HG03108 (cell line): ENCODE results near the gene NTMT2.
A peak's percentile ranks its signal among the peaks of the same experiment; 100 is the strongest.
"Not testable (repeated sequence)": the region's sequence is repeated elsewhere in the genome, so short reads cannot be mapped to it uniquely, and the experiment has no call there.

Experiments
- ATAC-seq: cut with Tn5 transposase; IDR thresholded peaks from one replicate; pipeline ENCODE4 v1.9.1; 2021; ENCODE audit warnings: moderate library complexity; ENCODE audit not compliant: unreplicated experiment

Gene NTMT2

GRCh38 chr1:170145770-170146676 lies at the start of gene NTMT2:
Gene NTMT2 (plus strand): TSS chr1:170145959. CDS start chr1:170146108, 149 bp downstream.
- no peak for ATAC-seq

- ATAC-seq: no peak
Observed at GRCh38 chr1:170095976-170096748, 49.6 kb upstream of the NTMT2 start.

GRCh38 chr1:170096806-170097340 lies 48.9 kb upstream of the NTMT2 start:
- ATAC-seq: no peak

- ATAC-seq: no peak
Observed at GRCh38 chr1:170097449-170097948, 48.3 kb upstream of the NTMT2 start.

GRCh38 chr1:170113140-170113539 lies 32.6 kb upstream of the NTMT2 start:
- ATAC-seq: not testable (repeated sequence)

- ATAC-seq: no peak
Observed at GRCh38 chr1:170114906-170115305, 30.9 kb upstream of the NTMT2 start.

- ATAC-seq: no peak
Observed at GRCh38 chr1:170122366-170122765, 23.4 kb upstream of the NTMT2 start.

- no peak for ATAC-seq
Observed at GRCh38 chr1:170125269-170125668, 20.5 kb upstream of the NTMT2 start.

GRCh38 chr1:170126696-170127095 lies 19.1 kb upstream of the NTMT2 start:
- peak; percentile 99 for ATAC-seq

- ATAC-seq: no peak
Observed at GRCh38 chr1:170131450-170131849, 14.3 kb upstream of the NTMT2 start.

GRCh38 chr1:170131984-170132383 lies 13.8 kb upstream of the NTMT2 start:
- ATAC-seq: no peak

- ATAC-seq: no peak
Observed at GRCh38 chr1:170133766-170134495, 11.8 kb upstream of the NTMT2 start.

- no peak for ATAC-seq
Observed at GRCh38 chr1:170134521-170134920, 11.2 kb upstream of the NTMT2 start.

GRCh38 chr1:170140371-170140770 lies 5.4 kb upstream of the NTMT2 start:
- no peak for ATAC-seq

- no peak for ATAC-seq
Observed at GRCh38 chr1:170145061-170145460, 698 bp upstream of the NTMT2 start.

GRCh38 chr1:170146720-170147263 lies 1.0 kb downstream of the NTMT2 start:
- ATAC-seq: no peak

GRCh38 chr1:170149241-170149640 lies 3.5 kb downstream of the NTMT2 start:
- no peak for ATAC-seq

GRCh38 chr1:170150016-170150415 lies 4.3 kb downstream of the NTMT2 start:
- no peak for ATAC-seq

GRCh38 chr1:170150921-170151320 lies 5.2 kb downstream of the NTMT2 start:
- no peak for ATAC-seq

GRCh38 chr1:170153417-170153816 lies 7.7 kb downstream of the NTMT2 start:
- no peak for ATAC-seq
